Cardiac septum (tissue), 1 donor: ENCODE results near the gene AGAP3. TPM values are rescaled to one million over a fixed set of nuclear protein-coding genes. Genes with fewer than 3 reads are reported as not detected.

ENCODE experiments used
- DNase-seq: peaks from one replicate; pipeline ENCODE4 v3.0.0-alpha.2; 2020; ENCODE audit warnings: low spot score
- intact Hi-C: fragments of 100-400 bp; cut with DNase I; formaldehyde crosslinking; loops from one replicate; pipeline ENCODE4 v1.14.0; 2022
- total RNA-seq: library from RNA; stranded (reverse); fragmentation: NEBNext Ultra II Directional; extraction: Animal tissue kit (Norgen Biotek cat#: 25700); gene quantifications from one replicate; pipeline ENCODE4 v1.2.1, GENCODE V29; 2021
- donor health status: DM: no; HTN: no; CAD: no.

The AGAP3 gene
- total RNA-seq, 1 donor from 2014 or later, result 67.5 TPM

DNA sequence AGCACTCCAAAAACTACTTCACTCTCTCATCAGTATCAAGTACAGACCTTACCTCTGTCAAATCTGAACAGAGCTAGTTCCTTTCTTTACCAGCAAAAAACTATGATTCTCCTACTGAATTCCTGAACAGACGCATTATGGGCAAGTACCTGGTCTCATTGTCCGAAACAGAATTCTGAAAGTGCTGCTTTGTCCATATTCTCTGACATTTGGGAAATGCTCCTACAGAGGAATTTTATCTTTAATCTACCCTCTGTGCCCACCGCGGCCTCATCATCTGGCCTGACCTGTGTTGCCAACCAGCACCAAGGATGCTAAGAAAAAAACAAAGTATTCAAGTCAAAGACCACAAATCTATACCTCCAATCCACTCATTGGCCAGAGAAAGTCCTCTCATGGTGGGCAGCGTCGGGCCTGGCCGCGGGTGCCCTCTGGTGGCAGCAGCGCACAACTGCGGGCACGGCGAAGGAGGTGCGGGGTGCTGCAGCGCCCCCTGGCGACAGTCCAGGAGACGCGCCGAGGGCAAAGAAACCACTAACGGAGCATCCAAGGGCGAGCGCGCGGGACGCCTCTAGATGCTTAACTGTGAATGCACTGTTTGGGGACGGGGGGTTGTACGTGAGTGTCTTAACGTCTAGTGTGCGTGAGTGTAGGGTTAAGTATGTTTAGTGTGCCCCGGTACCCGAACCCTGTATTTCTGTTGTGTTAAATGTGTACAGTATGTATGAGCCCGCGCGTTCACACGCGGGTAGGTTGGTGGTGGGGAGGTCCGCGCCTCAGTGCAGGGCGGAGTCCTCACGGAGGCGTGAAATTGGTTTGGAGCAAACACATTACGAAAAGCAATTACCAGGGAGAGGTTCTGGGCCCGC, 86.2 kb downstream of the AGAP3 start:
- intact Hi-C loops, result loop anchor here (5.0 kb wide), 1 partner anchor 130 kb away; no protein-coding TSS in a partner anchor
- peak; percentile 93 for DNase-seq

DNA sequence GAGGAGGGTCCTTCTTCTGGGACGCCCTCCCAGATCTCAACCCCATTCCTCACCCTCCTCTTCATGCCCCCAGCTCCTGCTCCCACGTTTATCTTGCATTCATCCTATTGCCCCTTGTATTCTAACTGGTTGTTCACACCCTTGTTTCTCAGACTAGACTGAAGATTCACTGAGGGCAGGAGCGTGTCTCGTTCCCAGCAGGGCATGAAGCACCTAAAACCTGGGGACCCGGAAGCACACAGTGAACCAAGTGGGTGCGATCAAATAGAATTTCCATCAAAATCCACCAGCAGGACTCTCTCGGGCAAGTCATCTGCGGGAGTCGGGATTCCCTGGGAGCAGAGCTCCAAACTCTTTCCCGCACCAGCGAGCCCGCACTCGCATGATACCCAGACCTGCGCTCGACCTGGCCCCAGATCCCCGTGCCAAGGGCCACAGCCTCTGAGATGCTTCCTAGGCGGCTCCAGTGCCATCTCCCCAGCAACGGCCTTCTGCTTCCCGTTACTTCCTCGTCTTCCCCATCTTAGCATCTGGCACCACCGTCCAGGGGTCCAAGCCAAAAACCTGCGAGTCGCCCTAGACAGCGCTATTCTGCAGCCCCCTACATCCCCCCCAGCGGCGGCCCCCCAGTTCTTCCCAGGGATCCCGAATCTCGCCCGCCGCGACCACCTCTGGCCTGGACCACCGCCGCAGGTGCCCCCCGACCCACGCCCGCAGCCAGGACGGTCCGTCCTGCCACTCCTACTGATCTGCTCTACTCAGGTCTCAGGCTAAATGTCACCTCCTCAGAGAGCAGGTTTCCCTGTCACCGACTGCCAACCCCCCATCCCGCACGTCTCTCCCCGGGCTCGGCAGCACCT, 87.3 kb downstream of the AGAP3 start:
- no peak for DNase-seq
- intact Hi-C loops, result loop anchor here (5.0 kb wide), 1 partner anchor 129 kb away; no protein-coding TSS in a partner anchor

DNA sequence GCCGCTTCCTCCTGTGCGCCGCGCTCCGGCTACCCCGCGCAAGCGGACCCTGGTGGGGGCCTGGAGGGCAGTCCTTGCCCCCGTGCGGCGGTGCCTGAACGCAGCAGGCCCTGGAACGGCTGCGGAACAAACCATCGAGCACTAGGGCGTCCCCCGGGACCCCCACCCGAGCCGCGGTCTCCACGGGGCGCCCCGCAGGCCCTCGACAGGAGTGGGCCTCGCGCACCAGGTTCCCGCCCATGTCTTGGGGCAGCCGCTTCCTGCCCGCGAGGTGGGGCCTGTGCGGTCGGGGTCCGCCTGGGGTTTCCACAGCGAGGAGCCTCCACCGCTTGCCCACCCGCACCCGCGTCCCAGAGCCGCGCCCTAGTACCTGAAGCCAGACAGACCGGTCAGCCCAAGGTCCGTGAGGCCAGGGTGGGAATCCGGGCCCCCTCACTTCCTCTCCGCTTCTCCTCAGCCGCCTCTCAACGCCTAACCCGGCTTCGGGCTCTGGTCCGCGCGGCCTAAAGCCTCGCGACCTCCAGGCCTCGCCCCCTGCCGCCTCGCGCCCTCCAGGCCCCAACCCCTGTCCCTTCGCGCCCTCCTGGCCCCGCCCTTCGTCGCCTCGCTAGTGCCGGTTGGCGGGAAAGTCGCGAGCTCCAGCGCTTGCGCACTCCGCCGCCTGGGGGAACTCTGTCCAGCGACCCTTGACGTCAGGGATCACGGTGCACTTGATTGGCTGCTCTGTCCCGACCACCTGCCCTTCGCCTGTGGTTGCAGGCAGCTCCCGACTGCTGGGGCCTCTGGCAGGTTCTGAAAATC, 88.2 kb downstream of the AGAP3 start:
- no peak for DNase-seq
- intact Hi-C loops, result loop anchor here (5.0 kb wide), 2 partner anchors 68 to 128 kb away; no protein-coding TSS in a partner anchor

DNA sequence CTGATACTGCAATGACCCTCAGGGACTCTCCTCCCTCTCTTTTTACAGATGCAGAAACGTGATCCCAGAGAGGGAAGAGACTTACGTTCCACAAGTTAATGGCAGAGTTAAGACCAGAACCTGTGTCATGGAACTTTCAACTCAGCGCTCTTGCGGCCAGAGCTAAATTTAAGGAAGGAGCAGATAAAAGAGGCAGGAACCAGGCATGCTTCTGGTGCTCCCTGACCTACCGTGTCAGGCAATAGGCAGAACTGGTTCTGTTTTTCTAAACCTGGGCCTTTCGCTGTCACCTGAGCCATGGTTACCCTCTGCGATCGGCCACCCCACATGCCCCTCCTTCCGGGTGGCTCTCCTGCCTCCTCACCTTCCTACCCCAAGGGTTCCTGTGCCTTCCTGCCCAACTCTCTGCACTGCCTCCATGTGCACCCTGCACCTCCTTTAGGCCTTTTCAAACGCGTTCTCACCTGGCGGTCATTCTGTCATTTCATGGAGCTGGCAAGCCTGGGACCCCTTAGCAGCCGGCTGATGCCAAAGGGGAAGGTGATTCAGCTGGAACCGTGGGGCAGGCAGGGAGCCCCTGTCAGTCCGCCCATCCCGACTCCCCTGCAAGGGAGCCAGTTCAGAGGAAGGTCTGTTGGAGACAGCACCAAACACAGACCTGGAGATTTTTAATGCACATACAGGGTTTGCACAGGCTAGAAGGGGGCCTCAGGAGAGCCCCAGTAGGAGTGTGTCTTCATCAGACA, 88.9 kb downstream of the AGAP3 start:
- intact Hi-C loops, result loop anchor here (5.0 kb wide), 1 partner anchor 67 kb away; no protein-coding TSS in a partner anchor
- no peak for DNase-seq

DNA sequence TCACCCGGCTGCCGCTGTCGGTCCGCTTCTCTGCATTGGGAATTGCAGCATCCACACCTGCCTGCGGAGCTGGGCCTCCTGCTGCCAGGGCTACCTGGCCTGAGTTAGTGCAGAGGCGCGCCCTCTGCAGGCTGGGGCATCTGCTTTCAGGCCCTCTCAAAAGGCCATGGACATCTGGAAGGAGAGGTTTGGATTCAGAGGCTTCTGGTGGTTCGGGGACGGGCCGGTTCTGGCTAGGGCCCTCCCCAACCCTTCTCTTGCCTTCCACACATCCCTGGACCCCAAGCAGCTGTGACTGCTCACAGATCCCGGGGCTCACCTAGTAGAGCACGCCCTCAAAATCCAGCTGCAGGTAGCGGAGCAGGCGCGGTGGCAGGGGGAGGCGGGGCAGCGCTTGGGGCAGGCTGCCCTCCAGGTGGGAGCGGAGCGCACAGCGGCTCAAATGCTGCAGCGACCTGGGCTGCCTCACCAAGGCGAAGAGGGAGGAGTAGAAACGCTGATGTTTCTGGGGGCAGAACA, 89.6 kb downstream of the AGAP3 start:
- intact Hi-C loops, result loop anchor here (5.0 kb wide), 1 partner anchor 66 kb away; no protein-coding TSS in a partner anchor
- no peak for DNase-seq

DNA sequence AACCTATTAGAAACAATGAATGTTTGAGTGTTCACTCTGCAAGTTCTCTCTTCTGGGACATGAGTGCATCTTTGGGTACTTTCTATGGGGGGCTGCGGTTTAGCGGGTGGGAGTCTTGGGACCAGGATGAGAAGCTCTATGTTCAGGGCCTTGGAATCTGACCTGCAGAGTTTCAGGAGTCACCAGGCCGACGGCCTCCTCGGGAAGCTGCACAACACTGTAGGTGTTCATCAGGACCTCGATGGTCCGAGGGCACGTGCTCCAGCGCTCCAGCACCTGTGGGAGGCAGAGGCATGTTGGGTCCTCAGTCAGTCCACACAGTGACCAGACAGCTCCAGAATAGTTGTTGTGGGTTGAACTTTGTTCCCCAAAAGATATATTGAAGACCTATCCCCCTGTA, 90.1 kb downstream of the AGAP3 start:
- no peak for DNase-seq
- intact Hi-C loops, result loop anchor here (5.0 kb wide), 1 partner anchor 66 kb away; no protein-coding TSS in a partner anchor

DNA sequence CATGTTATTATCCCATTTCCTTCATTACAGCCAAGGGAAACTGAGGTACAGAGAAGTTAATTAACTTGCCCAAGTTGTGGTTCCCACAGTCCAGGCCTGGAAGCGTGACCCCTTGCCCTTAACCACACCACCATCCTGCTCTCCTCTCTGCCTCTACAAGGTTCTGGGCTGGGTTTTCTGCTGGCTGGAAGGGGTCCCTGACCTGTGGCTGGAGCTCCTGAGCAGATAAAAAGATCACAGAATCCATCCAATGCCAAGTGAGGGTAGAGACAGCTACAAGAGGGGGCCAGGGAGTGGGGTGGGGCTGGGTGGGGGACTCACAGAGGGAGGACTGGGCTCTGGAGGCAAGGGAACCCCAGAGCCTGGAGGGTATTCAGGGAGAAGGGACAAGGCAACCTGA, 91.0 kb downstream of the AGAP3 start:
- no peak for DNase-seq
- intact Hi-C loops, result loop anchor here (5.0 kb wide), 1 partner anchor 65 kb away; no protein-coding TSS in a partner anchor

DNA sequence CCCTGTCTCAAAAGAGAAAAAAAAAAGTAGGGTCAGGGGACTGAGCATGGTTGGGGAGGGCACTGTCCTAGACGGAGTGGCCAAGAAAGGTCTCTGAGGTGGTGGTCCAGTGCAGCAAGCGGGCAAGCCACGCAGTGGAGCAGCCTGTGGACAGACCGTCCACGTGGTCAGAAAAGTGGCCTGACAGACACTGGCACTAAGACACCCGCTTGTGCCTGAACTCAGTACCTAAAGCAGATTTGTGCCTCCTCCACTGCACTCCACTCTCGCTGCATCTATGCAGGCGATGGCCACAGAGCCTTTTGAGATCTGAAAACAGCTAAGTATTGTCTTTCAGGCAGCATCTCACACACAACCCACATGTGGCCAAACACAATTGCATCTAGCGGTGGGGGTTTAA, 92.0 kb downstream of the AGAP3 start:
- intact Hi-C loops, result loop anchor here (5.0 kb wide), 1 partner anchor 64 kb away; no protein-coding TSS in a partner anchor
- DNase-seq, result no peak

DNA sequence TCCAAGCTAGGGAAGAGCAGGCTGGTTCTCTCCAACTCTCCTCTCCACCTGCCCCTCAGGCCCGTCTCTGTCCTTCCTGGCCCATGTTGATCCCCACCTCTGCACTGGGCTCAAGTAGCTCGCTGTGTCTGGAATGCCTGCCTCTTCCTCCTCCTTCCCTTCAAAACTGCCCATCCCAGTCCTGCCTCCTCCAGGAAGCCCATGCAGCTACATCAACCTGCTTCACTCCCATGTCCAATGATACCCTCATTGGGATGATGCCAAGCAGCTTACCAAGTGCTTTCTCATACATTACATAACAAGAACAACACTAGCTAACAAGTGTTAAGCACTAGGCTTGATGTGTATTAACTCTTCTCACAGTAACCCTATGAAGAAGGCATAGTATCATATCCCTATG, 92.6 kb downstream of the AGAP3 start:
- intact Hi-C loops, result loop anchor here (5.0 kb wide), 1 partner anchor 63 kb away; no protein-coding TSS in a partner anchor
- DNase-seq, result no peak

DNA sequence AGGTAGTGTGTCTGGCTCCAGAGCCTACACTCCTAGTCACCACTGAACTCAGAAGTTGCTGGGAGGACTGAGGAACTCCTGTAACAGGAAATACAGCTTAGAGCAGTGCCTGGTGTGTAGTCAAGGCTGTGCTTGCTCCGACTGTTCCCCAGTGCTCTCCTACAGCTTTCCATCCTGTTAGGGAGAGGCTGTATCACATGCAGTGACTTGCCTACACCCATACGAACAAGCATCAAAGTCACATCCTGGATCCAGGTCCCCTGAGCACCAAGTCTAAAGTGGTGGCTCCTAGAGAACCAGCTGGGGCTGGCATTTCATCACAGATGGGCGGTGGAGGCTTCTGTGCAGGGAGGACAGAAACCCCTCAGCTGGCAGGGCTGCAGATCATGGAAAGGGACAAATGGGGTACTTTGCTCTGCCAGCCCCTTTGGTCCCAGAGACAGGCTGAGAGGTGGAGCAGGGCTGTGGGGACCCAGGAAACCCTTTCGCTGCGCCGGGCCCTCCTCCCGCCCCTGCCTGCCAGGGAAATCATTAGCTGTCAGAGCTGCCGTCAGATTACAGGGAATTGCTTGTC, 93.1 kb downstream of the AGAP3 start:
- DNase-seq, result no peak
- intact Hi-C loops, result loop anchor here (5.0 kb wide), 1 partner anchor 63 kb away; no protein-coding TSS in a partner anchor

DNA sequence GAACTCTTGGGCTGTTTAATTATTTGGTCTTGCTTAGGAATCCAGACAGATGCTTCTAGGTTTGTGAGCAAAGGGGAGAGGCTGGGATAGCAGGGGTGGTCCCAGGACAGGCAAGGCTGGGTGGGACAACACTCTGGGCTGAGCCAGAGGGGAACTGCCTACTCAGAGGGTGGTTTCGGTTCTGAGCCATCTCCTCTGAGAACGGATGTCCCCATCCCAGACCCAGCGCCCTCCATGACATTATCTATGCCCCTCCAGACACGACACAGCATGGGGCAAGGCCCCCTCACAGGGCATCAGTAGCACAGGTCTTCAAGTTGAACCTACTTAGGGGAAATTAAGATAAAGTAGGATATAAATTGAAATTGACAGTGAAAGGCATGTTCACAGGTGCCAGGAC, 93.7 kb downstream of the AGAP3 start:
- DNase-seq, result peak; percentile 9
- intact Hi-C loops, result loop anchor here (5.0 kb wide), 1 partner anchor 62 kb away; no protein-coding TSS in a partner anchor

DNA sequence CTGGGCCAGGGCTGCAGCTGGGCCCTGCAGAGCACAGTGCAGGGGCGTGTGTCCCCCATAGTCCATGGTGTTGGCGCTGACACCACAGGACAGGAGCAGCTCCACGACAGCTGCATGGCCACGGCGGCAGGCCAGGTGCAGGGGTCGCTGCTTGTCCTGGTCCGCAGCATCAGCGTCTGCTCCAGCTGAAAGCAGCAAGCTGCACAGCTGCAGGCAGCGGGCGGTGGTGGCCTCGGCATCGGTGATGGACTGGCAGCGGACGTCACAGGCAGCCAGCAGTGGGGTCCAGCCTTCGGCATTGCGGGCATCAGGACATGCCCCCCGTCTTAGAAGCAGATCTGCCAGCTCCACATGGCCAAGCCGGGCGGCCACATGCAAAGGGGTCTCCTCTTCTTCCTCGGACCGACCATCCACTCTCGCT, 94.7 kb downstream of the AGAP3 start:
- intact Hi-C loops, result no loop called here
- peak; percentile 76 for DNase-seq

DNA sequence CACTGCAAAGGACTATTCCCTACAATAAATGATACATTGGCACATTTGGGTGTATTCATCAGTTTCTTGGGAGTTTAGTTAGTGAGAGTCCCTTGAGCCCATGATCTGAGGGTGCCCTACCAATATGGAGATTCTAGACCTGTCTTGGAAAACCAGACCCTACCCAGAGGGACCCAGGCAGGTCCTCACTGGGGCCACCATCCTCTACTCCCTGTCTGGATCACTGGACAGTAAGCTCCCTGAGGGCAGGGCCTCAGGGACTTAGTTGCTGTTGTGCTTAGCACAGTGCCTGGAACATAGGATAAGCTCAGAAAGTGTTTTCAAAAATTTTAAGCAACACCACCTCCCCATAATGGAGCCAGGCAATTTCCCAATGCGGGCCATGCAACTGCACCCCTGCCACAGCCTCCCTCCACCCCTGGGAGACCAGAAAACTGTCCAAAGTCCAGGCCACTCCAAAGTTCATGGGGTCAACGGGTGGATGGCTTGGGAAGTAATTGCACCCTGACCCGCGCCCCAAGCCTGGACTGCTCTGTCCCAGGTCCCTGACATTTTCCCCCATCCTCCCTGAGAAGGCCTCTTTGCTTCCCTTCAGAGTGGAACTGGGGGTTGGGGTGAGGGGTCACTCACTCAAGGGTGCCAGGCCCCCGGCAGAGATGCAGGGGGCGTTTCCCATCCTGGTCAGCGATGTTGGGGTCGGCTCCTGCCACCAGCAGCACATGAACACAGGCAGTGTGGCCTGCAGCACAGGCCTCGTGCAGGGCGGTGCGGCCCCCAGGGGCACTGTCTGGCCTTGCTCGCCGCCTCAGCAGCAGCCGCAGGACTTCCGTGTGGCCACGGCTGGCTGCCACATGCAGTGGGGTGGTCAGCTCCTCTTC, 99.7 kb downstream of the AGAP3 start:
- DNase-seq, result peak; percentile 73
- intact Hi-C loops, result loop anchor here (5.0 kb wide), 1 partner anchor 51 kb away; no protein-coding TSS in a partner anchor

DNA sequence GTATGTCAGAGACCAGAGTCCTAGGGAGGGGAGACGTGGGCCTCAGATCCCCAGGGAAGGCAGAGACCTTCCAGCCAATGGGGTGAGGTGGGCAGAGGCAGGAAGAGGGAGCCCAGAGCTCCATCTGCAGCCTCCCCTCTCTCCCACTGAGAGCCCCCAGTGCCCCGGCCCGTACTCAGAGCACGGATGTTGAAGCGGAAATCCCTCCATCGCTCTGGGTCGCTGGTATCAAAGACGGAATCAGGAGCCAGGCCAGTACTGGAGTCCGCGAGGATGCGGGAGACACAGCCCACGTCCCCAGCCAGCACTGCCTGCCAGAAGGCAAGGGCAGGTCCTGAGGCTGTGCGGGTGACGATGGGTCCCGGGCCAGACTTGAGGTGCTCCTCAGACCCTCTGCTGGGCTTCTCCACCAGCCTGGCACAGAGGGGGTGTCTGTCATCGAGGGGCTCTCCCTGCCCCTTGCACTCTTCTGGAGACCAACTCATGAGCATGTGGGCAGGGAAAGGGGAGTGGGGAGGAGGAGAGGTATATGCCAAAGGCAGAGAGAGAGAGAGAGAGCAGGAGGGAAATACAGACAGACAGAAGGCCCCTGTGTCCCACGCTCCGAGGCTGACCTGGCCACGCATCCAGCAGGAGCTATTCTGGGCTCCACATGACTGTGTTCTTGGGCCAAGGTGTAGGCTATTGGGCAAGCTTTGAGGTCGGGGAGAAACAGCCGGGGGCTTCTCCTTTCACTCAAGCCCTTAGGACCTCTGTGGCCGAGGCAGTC, 100.5 kb downstream of the AGAP3 start, which contains the start of gene ASB10:
ASB10 (minus strand) TSS at position 611 of the 769 bp plus-strand sequence; CDS start at position 491, 120 bp downstream.
- peak; percentile 83 for DNase-seq
- intact Hi-C loops, result loop anchor here (5.0 kb wide), 1 partner anchor 50 kb away; no protein-coding TSS in a partner anchor

DNA sequence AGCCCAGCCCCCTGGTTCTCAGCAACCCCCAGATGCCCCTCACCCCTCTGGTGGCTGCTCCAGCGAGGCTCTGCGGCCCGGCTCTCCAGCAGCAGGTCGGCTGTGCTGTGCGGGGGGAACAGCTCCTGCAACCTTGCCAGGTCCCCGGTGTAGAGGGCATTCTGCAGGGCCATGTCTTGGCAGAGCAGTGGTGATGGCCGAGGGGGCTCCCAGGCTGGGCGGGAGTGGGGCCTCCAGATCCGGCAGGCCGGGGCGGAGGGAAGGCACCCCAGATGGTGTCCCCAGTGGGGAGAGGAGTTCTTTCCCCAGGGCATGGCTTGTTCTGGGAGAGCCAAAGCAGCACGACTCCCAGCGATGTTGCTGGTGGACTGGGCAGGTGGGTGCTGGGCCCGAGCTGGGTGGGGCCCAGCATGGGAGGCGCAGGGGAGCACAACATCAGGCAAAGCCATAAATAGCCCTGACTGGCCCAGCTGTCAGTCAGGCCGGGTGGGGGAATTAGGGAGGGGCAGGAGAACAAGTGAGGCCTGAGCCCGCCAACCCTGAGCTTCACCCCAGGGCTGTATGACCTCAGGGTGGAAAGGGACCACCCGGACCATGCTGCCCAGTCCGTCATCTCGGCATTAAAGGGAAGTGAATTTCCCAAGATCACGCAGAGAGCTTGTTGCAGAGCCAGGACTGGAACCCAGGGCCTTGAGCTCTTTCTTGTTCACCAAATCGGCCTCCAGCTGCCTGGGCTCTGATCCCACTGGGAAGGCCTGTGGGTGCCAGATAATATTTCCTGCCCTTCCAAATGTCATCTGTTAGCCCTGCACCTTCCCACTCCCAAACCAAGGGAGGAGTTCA, 101.4 kb downstream of the AGAP3 start:
- DNase-seq, result peak; percentile 81
- intact Hi-C loops, result loop anchor here (5.0 kb wide), 1 partner anchor 50 kb away; no protein-coding TSS in a partner anchor
